ENCODE results near the gene CDK5RAP2.
"Not testable (repeated sequence)": the region's sequence is repeated elsewhere in the genome, so short reads cannot be mapped to it uniquely, and the experiment has no call there.

CDK5RAP2 gene

DNA sequence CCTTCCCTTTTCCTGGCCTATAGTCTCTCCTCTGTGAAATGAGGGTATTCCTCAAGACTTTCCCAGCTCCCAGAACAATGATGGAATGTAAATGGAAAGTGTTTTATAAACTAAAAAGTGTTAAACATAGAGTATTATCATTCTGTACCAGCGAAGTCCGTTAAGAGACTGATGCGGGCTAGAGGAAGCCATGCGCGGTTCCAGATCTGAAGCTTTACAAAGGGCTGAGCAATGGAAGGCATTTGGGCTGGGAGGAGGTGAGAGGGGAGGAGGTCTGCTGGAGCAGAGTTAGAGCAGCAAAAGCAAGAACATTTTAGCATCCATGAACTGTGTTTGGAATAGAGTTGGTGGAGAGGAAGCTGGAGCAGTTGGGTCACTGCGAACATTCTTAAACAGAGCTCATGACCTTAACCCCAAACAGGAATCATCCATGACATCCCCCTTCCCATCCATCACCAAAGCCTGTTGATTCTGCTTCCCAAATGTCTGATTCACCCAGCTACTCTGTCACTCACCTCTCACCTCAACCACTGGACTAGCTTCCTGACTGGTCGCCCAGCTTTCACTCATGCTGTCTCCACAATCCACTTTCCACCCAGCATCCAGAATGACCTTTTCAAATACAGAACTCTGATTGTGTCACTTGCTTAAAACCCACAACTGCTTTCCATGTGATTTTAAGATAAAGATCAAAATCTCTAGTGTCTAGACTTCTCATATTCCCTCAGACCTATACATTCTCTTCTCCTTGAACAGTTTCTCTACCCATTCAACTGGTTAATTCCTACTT, 37.1 kb downstream of the CDK5RAP2 start:
- DNase-seq: no peak

DNA sequence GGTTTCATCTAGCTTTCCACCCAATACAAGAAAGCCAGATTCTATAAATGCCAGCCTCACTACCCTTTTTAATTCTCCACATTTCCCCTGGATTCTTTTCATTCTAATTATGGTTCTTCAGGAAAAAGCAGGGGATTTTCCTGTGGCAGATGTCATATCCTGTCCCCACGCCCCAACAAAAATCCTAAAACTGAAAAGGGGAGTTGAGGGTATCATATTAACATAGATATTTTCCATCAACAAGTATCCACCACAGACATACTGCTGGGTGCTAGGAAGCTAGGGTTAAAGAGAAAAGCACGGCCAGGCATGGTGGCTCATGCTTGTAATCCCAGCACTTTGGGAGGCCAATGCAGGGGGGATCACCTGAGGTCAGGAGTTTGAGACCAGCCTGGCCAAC, 38.0 kb downstream of the CDK5RAP2 start:
- DNase-seq: no peak

DNA sequence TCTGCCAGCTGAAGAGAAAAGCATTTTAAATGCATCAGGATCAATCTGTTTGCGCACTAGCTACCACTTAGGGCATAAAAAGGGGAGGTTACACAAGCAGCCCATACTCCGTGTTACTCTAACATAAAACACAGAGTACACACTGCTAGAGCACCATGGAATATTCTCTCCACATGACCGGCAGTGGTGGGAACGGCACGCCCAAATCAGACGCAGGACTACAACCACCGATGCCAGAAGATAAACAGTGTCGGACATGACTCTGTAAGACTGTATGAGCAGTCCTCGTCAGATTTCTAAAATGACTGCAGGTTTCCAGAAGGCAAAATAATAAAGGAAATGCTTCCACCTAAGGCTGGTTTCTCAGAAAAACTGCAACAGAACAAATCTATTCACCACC, 40.0 kb downstream of the CDK5RAP2 start:
- no peak for DNase-seq

- DNase-seq: no peak
Observed at GRCh38 chr9:120538339-120538738, 41.6 kb downstream of the CDK5RAP2 start.

DNA sequence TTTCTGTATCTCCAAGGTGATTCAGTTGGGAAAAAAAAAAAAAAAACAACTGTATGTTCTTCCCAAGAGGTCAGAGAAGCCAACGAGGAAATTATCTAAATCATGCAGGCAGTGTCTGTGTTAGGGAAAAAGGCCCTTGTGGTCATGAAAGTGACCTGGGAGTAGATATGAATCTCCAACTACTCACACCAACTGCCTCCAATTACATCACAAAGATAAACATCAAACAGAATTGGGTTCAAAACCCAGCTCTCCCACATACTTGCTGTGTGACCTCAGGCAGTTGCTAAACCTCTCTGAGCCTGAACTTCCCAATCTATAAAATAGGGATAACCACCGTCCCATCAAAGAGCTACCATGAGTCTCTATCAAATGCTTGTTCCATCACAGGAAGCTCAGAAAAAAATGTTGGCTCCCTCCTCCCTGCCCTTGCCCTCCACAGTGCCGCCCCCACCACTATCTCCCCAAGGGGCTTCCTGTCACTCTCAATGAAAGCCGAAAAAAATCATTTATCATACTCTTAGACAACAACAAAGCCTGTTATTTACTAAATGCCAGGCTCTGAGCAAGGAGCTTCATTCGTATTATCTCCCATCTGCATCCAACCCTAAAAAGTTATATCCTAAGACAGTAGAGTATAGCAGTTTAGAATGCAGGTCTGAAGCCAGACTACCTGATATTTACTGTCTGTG, 42.9 kb downstream of the CDK5RAP2 start:
- no peak for DNase-seq

DNA sequence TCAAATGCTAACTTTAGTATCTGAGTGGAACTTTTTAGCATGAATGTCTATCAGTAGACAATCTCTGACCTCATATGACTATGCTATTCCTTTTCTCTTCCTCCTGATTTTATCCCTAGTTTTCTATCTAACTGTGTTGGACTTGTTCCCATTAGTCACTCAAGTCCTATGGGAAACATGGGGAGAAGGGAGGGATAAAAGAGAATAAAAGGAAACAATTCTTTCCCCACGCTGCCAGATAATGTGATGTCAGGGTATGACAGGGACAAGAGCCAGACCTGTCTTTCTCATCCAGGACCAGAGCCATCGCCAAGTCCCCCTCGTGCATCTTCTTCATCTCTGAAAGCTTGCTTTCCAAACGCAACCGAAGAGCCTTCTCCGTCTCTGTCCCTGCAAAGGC, 43.9 kb downstream of the CDK5RAP2 start:
- DNase-seq: no peak

- DNase-seq: no peak
Observed at GRCh38 chr9:120534266-120534665, 45.7 kb downstream of the CDK5RAP2 start.

- no peak for DNase-seq
Observed at GRCh38 chr9:120532891-120533290, 47.1 kb downstream of the CDK5RAP2 start.

- DNase-seq: no peak
Observed at GRCh38 chr9:120532475-120532874, 47.5 kb downstream of the CDK5RAP2 start.

DNA sequence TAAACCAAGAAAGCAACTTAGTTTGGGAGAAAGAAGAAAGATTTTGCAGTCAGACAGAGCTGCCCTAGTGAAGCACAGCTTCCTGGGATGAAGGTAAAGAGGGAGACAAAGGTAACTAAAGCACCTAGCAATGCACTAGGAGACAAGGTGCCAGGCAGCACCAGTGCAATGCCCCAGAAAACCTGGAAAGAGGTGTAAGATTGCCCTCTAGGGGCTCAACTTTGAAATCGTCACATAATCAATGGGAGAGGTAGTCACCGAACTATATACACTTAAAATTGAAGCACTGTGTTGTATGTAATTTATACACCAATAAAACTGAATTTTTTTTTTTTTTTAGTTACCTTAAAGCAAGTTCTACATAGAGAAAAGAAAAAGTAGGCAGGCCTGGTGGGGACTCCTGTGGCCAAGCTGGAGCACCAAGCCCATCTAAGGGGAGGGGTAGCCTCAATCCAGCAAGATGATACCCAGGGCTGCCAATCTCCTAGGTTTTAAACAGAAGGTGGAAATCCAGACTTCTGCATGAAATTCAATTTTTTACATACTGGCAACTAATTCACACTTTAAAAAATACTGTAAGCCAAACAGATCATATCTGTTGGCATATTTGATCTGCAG, 48.2 kb downstream of the CDK5RAP2 start:
- no peak for DNase-seq

DNA sequence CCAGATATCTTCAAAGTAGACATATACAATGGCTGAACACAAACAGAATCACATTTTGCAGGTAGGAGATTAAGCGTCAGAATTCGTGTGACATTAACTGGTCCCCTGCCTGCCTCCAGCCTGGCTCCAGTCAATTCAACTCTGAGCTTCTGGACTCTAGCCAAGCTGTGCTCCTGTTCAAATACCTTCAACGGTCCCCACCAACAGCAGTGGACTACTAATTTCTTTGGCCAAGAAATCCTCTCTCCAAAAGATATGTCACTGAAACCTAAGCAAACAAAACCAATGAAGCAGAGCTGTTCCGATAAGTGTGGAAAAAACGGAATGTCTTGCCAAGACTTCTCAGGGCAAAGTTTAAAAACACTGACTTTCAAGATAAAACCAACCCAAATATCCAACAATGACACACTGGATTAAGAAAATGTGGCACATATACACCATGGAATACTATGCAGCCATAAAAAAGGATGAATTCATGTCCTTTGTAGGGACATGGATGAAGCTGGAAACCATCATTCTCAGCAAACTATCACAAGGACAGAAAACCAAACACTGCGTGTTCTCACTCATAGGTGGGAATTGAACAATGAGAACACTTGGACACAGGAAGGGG, 49.6 kb downstream of the CDK5RAP2 start:
- not testable (repeated sequence) for DNase-seq

DNA sequence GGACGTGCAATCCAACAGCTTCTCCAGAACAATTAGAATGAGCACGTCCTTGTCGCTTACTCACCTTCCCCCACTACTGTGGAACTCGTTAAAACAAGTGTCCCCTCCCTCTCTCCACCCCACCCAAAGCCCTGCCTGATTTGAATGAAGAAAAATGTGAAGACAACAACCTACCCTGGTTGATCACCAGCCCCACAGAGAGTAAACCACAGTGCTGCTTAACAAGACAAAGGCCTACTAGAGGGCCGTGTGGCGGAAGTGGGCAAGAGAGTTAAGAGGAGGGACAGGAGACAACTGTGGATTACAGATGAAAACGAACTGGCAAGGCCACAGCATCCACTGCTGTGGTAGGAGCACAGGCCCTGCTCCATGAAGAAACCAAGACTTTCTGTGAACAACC, 51.1 kb downstream of the CDK5RAP2 start:
- no peak for DNase-seq

GRCh38 chr9:120528327-120528726, 51.6 kb downstream of the CDK5RAP2 start:
- no peak for DNase-seq

DNA sequence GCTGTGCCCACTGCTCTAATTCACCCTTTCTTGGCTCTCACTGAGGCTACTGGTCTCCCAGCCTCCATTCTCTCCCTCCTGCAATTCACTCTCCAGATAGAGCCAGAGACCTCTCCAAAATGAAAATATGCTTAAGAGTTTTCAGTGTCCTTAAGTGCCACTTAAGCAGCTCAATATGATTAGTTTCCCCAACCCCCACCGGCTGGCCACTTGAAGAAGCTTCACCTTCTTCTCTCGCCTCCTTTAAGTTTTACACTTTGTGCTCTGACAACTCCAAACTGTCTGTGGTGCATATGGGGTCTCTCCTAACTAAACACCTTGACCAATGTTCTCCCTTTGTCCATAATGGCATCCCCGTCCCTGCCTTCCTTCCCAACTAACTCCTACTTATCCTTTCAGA, 53.4 kb downstream of the CDK5RAP2 start:
- DNase-seq: no peak

DNA sequence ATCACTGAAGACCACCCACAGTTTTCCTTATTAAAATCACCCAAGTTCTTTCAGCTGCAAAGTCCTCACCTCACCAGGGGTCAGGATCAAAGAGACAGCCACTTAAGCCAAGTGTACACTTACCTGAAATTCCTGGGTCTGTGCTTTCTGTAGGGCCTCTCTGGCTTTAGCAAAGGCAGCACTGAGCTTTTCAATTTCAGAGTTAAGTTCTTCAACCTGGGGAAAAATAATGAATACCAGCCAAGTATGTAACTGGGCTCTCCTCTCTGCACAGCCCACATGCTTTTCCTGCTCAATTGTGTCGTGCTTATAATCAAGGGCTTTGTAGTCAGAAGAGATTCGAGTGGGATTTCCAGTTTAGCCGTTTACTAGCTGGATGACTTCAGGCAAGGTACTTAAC, 55.1 kb downstream of the CDK5RAP2 start:
- DNase-seq: no peak

GRCh38 chr9:120524038-120524437, 55.9 kb downstream of the CDK5RAP2 start:
- DNase-seq: no peak

GRCh38 chr9:120522558-120522957, 57.4 kb downstream of the CDK5RAP2 start:
- DNase-seq: no peak

GRCh38 chr9:120522032-120522431, 57.9 kb downstream of the CDK5RAP2 start:
- DNase-seq: no peak

DNA sequence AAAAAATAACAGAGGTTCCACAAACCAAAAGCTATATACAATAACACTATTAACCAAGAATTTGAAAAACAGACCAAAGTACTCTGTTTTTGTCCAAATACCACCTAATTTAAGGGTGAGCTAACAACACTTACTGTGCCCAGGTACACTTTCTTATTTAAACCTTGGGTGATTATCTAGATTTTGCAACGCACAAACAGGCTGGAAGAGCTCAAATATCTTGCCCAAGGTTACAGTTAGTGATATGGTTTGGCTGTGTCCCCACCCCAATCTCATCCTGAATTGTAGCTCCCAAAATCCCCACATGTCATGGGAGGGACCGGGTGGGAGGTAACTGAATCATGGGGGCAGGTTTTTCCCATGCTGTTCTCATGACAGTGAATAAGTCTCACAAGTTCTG, 58.9 kb downstream of the CDK5RAP2 start:
- DNase-seq: no peak

DNA sequence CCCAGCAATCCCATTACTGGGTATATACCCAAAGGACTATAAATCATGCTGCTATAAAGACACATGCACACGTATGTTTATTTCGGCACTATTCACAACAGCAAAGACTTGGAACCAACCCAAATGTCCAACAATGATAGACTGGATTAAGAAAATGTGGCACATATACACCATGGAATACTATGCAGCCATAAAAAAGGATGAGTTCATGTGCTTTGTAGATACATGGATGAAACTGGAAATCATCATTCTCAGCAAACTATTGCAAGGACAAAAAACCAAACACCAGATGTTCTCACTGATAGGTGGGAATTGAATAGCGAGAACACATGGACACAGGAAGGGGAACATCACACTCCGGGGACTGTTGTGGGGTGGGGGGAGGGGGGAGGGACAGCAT, 64.0 kb downstream of the CDK5RAP2 start:
- DNase-seq: not testable (repeated sequence)

DNA sequence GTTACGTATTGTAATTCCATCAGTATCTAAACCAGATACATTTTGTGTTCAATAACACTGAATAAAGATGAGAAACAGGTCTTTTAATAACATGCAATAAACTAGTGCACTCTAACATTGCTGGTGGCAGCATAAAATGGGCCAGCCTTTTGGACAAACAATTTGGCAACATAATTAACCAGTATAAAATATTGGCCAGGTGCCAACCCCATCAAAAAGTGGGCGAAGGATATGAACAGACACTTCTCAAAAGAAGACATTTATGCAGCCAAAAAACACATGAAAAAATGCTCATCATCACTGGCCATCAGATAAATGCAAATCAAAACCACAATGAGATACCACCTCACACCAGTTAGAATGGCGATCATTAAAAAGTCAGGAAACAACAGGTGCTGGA, 64.5 kb downstream of the CDK5RAP2 start:
- DNase-seq: not testable (repeated sequence)

DNA sequence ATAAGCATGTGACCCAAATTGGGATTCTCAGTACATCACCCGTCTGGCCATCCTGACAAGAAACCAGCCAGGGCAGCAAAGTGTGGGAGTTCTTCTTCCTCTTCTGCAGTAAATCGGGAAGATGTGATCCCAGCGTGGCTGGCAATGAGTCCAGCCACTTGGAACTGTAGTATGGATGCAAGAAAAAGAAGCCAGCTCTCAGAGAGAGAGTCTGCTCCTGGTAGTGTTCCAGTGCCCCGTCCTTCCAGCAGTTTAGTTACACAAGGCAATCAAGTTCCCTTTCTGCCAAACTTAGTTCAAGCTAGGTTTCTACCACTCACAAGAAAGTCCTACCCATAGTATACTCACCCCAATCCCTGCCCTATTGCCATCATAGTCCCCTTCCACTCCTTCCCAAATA, 65.6 kb downstream of the CDK5RAP2 start:
- no peak for DNase-seq

GRCh38 chr9:120513825-120514396, 66.1 kb downstream of the CDK5RAP2 start:
- DNase-seq: no peak

All from T-helper 9 cell (primary cell).